ENCODE results near the gene TMEM161A. TPM values are rescaled to one million over a fixed set of nuclear protein-coding genes. Genes with fewer than 3 reads are reported as not detected.

Gene TMEM161A
- total RNA-seq, 4 donors from 2014 or later, result 16.9 to 41.9 (median 18.5) TPM

DNA sequence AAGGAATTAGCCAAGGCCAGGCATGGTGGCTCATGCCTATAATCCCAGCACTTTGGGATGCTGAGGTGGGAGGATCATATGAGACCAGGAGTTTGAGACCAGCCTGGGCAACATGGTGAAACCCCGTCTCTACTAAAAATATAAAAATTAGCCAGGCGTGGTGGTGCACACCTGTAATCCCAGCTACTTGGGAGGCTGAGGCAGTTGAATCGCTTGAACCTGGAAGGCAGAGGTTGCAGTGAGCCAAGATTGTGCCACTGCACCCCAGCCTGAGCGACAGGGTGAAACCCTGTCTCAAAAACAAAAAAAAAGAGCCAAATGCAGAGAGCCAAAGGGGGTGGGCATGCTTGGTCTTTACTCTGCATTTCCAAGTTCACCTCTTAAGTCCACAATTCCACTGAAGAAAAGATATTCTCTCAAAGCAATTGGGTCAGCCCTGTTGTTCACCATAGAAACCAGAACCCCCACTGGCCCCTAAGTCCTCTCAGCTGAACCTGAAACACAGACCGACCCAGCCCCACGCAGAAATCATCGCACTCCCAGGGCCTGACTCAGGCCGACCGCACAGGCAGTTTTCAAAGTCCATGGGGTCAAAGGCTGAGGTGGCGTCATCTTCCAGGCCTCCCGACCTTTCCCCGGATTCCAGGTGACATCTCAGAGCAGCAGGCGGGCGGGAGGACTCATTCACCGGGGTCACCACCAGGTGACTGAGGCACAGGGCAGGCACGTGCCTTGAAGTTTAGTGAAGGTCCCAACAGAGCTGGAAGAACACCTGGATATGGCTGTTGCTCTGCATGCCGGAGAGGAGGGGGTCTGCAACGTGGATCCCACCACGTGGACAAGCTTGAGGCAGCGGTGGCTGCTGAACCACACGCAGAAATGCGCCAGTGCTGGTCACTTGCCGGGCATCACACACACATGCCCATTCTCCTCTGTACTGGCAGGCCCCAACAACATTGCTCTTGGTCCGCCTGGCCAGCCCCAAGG, 41.3 kb downstream of the TMEM161A start:
- Histone ChIP-seq H3K4me3 (no peak overlapping the region), H3K27me3 (no peaks in the 10 kb centered on the region), H3K27ac (no peak overlapping the region), H3K9me3 (no peaks in the 10 kb centered on the region), H3K36me3 (no peaks in the 10 kb centered on the region), H3K4me1 (peaks cover 0 to 3% (median 0%) of the 10 kb centered on the region in 4 donors)
- intact Hi-C loops (cut with DNase I; ENCODE audit: low total_unique reads) (no loop called here), in situ Hi-C loops (cut with MboI; ENCODE audit: low pct_ligation_motif_present in 1 of 4, low pct_unique_long_range_greater_than_20kb in 1 of 4, low sequenced_read_pairs in 3 of 4) (no loop called here)
- DNase-seq, result peak; percentile 65
- WGBS, 2 donors (ENCODE audit: low coverage in 1 of 2), result 82 to 100% methylated on average over 4 to 24 of the region's 24 CpGs
- TF ChIP-seq POLR2A (IDR thresholded peaks at IDR 0.05), result no peak
- TF ChIP-seq POLR2AphosphoS5 (IDR thresholded peaks at IDR 0.05), result peak in 1 of 3 donors; percentile 45
- no peak for TF ChIP-seq EP300 (IDR thresholded peaks at IDR 0.05; ENCODE audit: low read depth)
- peak in 1 of 5 experiments; percentile 46 for TF ChIP-seq CTCF (IDR thresholded peaks at IDR 0.05)

- Histone ChIP-seq H3K27me3 (no peaks in the 10 kb centered on the region), H3K27ac (no peak overlapping the region), H3K4me1 (peaks cover 0 to 3% (median 0%) of the 10 kb centered on the region in 4 donors), H3K9me3 (no peaks in the 10 kb centered on the region), H3K4me3 (no peak overlapping the region), H3K36me3 (no peaks in the 10 kb centered on the region)
- TF ChIP-seq EP300 (IDR thresholded peaks at IDR 0.05; ENCODE audit: low read depth) (no peak), POLR2AphosphoS5 (IDR thresholded peaks at IDR 0.05) (no peak), CTCF (IDR thresholded peaks at IDR 0.05) (no peak), POLR2A (IDR thresholded peaks at IDR 0.05) (no peak)
- no peak for DNase-seq
- WGBS, 2 donors (ENCODE audit: low coverage in 1 of 2), result 79 to 83% methylated on average over 6 to 11 of the region's 11 CpGs
- intact Hi-C loops (cut with DNase I; ENCODE audit: low total_unique reads) (no loop called here), in situ Hi-C loops (cut with MboI; ENCODE audit: low pct_ligation_motif_present in 1 of 4, low pct_unique_long_range_greater_than_20kb in 1 of 4, low sequenced_read_pairs in 3 of 4) (no loop called here)
Measured at GRCh38 chr19:19095691-19096090, 42.6 kb downstream of the TMEM161A start.

DNA sequence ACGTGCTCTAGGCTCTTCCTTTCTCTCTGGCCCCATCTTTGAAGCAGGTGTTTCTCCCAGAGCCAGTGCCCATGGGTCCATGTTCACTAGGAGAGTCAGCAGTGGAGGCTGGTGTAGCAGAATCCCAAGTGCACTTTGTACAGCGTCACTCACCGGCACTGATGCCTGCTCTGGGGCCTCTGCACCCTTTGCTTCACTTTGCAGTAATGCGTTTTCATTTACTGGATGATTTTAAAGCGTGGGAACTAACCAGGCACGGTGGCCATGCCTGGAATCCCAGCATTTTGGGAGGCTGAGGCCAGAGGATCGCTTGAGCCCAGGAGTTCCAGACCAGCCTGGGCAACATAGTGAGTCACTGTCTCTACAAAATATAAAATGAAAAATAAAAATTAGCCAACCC, 43.8 kb downstream of the TMEM161A start:
- no peak overlapping the region for H3K27ac ChIP-seq
- no peak for DNase-seq
- WGBS, 2 donors (ENCODE audit: low coverage in 1 of 2), result 94 to 100% methylated on average over 1 to 7 of the region's 7 CpGs

More for the DNA sequence above, 43.8 kb downstream of the TMEM161A start:
- Histone ChIP-seq H3K4me3 (no peak overlapping the region), H3K36me3 (no peaks in the 10 kb centered on the region), H3K27me3 (no peaks in the 10 kb centered on the region), H3K4me1 (peaks cover 0 to 3% (median 0%) of the 10 kb centered on the region in 4 donors), H3K9me3 (no peaks in the 10 kb centered on the region)
- intact Hi-C loops (cut with DNase I; ENCODE audit: low total_unique reads), result no loop called here
- in situ Hi-C loops (cut with MboI; ENCODE audit: low pct_ligation_motif_present in 1 of 4, low pct_unique_long_range_greater_than_20kb in 1 of 4, low sequenced_read_pairs in 3 of 4), result no loop called here
- TF ChIP-seq CTCF (IDR thresholded peaks at IDR 0.05) (no peak), EP300 (IDR thresholded peaks at IDR 0.05; ENCODE audit: low read depth) (no peak), POLR2A (IDR thresholded peaks at IDR 0.05) (no peak), POLR2AphosphoS5 (IDR thresholded peaks at IDR 0.05) (no peak)
